ENCODE measurements around the gene CRTAC1.

The CRTAC1 gene

GRCh38 chr10:97999066-97999922 lies 31.1 kb downstream of the CRTAC1 start:
- FAIRE-seq: no peak
- TF ChIP-seq POLR2AphosphoS5 (IDR thresholded peaks at IDR 0.05; ENCODE audit: low read depth, low read length) (no peak), POLR2A (IDR thresholded peaks at IDR 0.05; ENCODE audit: low read depth, low read length) (no peak)
- no peak for DNase-seq (ENCODE audit: insufficient read length, low spot score)

- DNase-seq (ENCODE audit: insufficient read length, low spot score): no peak
- no peak for FAIRE-seq
- TF ChIP-seq POU2F2 (IDR thresholded peaks at IDR 0.05; ENCODE audit: low read depth, low read length) (no peak), POLR2AphosphoS5 (IDR thresholded peaks at IDR 0.05; ENCODE audit: low read depth, low read length) (no peak), SPI1 (IDR thresholded peaks at IDR 0.05; ENCODE audit: low read depth, low read length) (no peak), PAX5 (IDR thresholded peaks at IDR 0.05; ENCODE audit: insufficient read depth, low read length, severe bottlenecking) (no peak), POLR2A (IDR thresholded peaks at IDR 0.05; ENCODE audit: low read depth, low read length) (no peak), TAF1 (IDR thresholded peaks at IDR 0.05; ENCODE audit: low read depth, low read length) (no peak)
These were observed 38.5 kb downstream of the CRTAC1 start for GRCh38 chr10:97991871-97992270.

GRCh38 chr10:97981816-97982215 lies 48.6 kb downstream of the CRTAC1 start:
- FAIRE-seq (no peak), DNase-seq (ENCODE audit: insufficient read length, low spot score) (no peak)
- TF ChIP-seq POU2F2 (IDR thresholded peaks at IDR 0.05; ENCODE audit: low read depth, low read length): no peak
- TF ChIP-seq SPI1 (IDR thresholded peaks at IDR 0.05; ENCODE audit: low read depth, low read length): no peak
- no peak for TF ChIP-seq PAX5 (IDR thresholded peaks at IDR 0.05; ENCODE audit: insufficient read depth, low read length, severe bottlenecking)
- no peak for TF ChIP-seq TAF1 (IDR thresholded peaks at IDR 0.05; ENCODE audit: low read depth, low read length)
- no peak for TF ChIP-seq POLR2AphosphoS5 (IDR thresholded peaks at IDR 0.05; ENCODE audit: low read depth, low read length)
- no peak for TF ChIP-seq POLR2A (IDR thresholded peaks at IDR 0.05; ENCODE audit: low read depth, low read length)

GRCh38 chr10:97977673-97978072 lies 52.7 kb downstream of the CRTAC1 start:
- no peak for FAIRE-seq

GRCh38 chr10:97975598-97975997 lies 54.8 kb downstream of the CRTAC1 start:
- TF ChIP-seq POLR2AphosphoS5 (IDR thresholded peaks at IDR 0.05; ENCODE audit: low read depth, low read length) (no peak), PAX5 (IDR thresholded peaks at IDR 0.05; ENCODE audit: insufficient read depth, low read length, severe bottlenecking) (no peak), POLR2A (IDR thresholded peaks at IDR 0.05; ENCODE audit: low read depth, low read length) (no peak), SPI1 (IDR thresholded peaks at IDR 0.05; ENCODE audit: low read depth, low read length) (no peak), TAF1 (IDR thresholded peaks at IDR 0.05; ENCODE audit: low read depth, low read length) (no peak), POU2F2 (IDR thresholded peaks at IDR 0.05; ENCODE audit: low read depth, low read length) (no peak)
- FAIRE-seq: no peak
- no peak for DNase-seq (ENCODE audit: insufficient read length, low spot score)

More at GRCh38 chr10:97977673-97978072, 52.7 kb downstream of the CRTAC1 start:
- DNase-seq (ENCODE audit: insufficient read length, low spot score): no peak
- TF ChIP-seq TAF1 (IDR thresholded peaks at IDR 0.05; ENCODE audit: low read depth, low read length) (no peak), POLR2AphosphoS5 (IDR thresholded peaks at IDR 0.05; ENCODE audit: low read depth, low read length) (no peak), POLR2A (IDR thresholded peaks at IDR 0.05; ENCODE audit: low read depth, low read length) (no peak)

- DNase-seq (ENCODE audit: insufficient read length, low spot score) (no peak), FAIRE-seq (no peak)
- TF ChIP-seq POLR2AphosphoS5 (IDR thresholded peaks at IDR 0.05; ENCODE audit: low read depth, low read length) (no peak), SPI1 (IDR thresholded peaks at IDR 0.05; ENCODE audit: low read depth, low read length) (no peak), TAF1 (IDR thresholded peaks at IDR 0.05; ENCODE audit: low read depth, low read length) (no peak), PAX5 (IDR thresholded peaks at IDR 0.05; ENCODE audit: insufficient read depth, low read length, severe bottlenecking) (no peak), POU2F2 (IDR thresholded peaks at IDR 0.05; ENCODE audit: low read depth, low read length) (no peak), POLR2A (IDR thresholded peaks at IDR 0.05; ENCODE audit: low read depth, low read length) (no peak)
These were observed 55.6 kb downstream of the CRTAC1 start for GRCh38 chr10:97974526-97975525.

GRCh38 chr10:97974100-97974499 lies 56.3 kb downstream of the CRTAC1 start:
- DNase-seq (ENCODE audit: insufficient read length, low spot score) (no peak), FAIRE-seq (no peak)
- TF ChIP-seq POU2F2 (IDR thresholded peaks at IDR 0.05; ENCODE audit: low read depth, low read length): no peak
- no peak for TF ChIP-seq TAF1 (IDR thresholded peaks at IDR 0.05; ENCODE audit: low read depth, low read length)
- TF ChIP-seq POLR2AphosphoS5 (IDR thresholded peaks at IDR 0.05; ENCODE audit: low read depth, low read length): no peak
- TF ChIP-seq POLR2A (IDR thresholded peaks at IDR 0.05; ENCODE audit: low read depth, low read length): no peak
- no peak for TF ChIP-seq PAX5 (IDR thresholded peaks at IDR 0.05; ENCODE audit: insufficient read depth, low read length, severe bottlenecking)
- TF ChIP-seq SPI1 (IDR thresholded peaks at IDR 0.05; ENCODE audit: low read depth, low read length): no peak

- TF ChIP-seq TAF1 (IDR thresholded peaks at IDR 0.05; ENCODE audit: low read depth, low read length): no peak
- no peak for TF ChIP-seq POU2F2 (IDR thresholded peaks at IDR 0.05; ENCODE audit: low read depth, low read length)
- TF ChIP-seq POLR2A (IDR thresholded peaks at IDR 0.05; ENCODE audit: low read depth, low read length): no peak
- TF ChIP-seq SPI1 (IDR thresholded peaks at IDR 0.05; ENCODE audit: low read depth, low read length): no peak
- TF ChIP-seq PAX5 (IDR thresholded peaks at IDR 0.05; ENCODE audit: insufficient read depth, low read length, severe bottlenecking): no peak
- TF ChIP-seq POLR2AphosphoS5 (IDR thresholded peaks at IDR 0.05; ENCODE audit: low read depth, low read length): no peak
- no peak for DNase-seq (ENCODE audit: insufficient read length, low spot score)
- no peak for FAIRE-seq
These were observed 60.8 kb downstream of the CRTAC1 start for GRCh38 chr10:97969538-97970079.

GRCh38 chr10:97964748-97965147 lies 65.7 kb downstream of the CRTAC1 start:
- TF ChIP-seq POLR2A (IDR thresholded peaks at IDR 0.05; ENCODE audit: low read depth, low read length) (no peak), SPI1 (IDR thresholded peaks at IDR 0.05; ENCODE audit: low read depth, low read length) (no peak), POU2F2 (IDR thresholded peaks at IDR 0.05; ENCODE audit: low read depth, low read length) (no peak), POLR2AphosphoS5 (IDR thresholded peaks at IDR 0.05; ENCODE audit: low read depth, low read length) (no peak), PAX5 (IDR thresholded peaks at IDR 0.05; ENCODE audit: insufficient read depth, low read length, severe bottlenecking) (no peak), TAF1 (IDR thresholded peaks at IDR 0.05; ENCODE audit: low read depth, low read length) (no peak)
- DNase-seq (ENCODE audit: insufficient read length, low spot score) (no peak), FAIRE-seq (no peak)

All from GM12891 (cell line).